AG10803 (cell line): ENCODE measurements around the gene SAMD4B.
A peak's percentile ranks its signal among the peaks of the same experiment; 100 is the strongest.

Source experiments
- DNase-seq: peaks from one replicate; pipeline ENCODE4 v3.0.0; 2010; ENCODE audit warnings: low read depth
- H3K4me3 ChIP-seq: 2 replicates; pipeline ENCODE4 v1.5.1; 2011; ENCODE audit warnings: mild to moderate bottlenecking, low read length, control low read depth
- TF ChIP-seq, protein P1 (sequence below): conservative IDR thresholded peaks from 2 replicates; pipeline ENCODE4 v1.5.1; 2011; ENCODE audit warnings: mild to moderate bottlenecking, low read length, control low read depth, inconsistent platforms

Gene SAMD4B, protein sequence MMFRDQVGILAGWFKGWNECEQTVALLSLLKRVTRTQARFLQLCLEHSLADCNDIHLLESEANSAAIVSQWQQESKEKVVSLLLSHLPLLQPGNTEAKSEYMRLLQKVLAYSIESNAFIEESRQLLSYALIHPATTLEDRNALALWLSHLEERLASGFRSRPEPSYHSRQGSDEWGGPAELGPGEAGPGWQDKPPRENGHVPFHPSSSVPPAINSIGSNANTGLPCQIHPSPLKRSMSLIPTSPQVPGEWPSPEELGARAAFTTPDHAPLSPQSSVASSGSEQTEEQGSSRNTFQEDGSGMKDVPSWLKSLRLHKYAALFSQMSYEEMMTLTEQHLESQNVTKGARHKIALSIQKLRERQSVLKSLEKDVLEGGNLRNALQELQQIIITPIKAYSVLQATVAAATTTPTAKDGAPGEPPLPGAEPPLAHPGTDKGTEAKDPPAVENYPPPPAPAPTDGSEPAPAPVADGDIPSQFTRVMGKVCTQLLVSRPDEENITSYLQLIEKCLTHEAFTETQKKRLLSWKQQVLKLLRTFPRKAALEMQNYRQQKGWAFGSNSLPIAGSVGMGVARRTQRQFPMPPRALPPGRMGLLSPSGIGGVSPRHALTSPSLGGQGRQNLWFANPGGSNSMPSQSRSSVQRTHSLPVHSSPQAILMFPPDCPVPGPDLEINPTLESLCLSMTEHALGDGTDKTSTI

DNA sequence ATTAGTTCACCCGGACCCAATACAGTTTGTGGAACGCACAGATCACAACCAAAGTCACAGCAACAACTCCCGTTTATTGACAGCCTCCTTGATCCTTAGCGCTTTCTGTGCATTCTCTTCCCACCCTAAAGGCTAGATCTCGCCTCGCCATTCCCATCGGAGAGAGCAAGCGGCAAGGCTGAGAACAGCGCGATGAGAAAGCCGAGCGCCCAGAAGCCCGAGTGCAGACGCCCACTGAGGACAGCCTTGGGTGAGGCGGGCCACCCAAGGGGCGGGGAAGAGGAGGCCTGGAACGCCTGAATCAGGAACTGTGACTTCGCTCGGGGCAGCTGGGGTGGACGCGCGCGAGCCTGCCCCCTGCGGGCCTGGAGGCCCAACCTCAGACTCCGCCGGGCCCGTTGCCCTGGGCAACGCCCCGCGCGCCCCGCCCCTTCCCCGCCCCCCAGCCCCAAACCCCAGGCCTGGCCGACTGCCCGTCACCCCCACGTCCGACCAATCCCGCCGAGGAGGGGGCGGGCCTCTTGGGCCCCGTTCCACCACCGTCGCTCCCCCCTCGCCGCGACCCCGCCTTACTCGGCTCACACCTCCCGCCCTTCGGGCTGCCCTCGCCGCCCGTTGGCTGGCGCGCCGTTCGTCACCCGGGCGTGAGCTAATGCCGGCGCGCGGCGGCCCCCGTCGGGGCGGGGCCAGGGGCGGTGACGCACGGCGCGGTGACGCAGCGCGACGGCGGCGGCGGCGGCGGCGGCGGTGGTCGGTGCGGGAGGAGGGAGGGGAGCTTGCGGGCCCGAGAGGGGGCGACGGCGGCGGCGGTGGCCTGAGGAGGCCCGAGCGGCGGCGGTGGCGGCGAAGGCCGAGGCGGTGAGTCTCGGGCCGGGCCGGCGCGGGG, at the start of gene SAMD4B:
Gene SAMD4B (plus strand): TSS at position 703 of the 886 bp plus-strand sequence. CDS start 14,473 bp downstream, outside the sequence.
- peak; percentile 98 for DNase-seq
- TF ChIP-seq, protein P1, sequence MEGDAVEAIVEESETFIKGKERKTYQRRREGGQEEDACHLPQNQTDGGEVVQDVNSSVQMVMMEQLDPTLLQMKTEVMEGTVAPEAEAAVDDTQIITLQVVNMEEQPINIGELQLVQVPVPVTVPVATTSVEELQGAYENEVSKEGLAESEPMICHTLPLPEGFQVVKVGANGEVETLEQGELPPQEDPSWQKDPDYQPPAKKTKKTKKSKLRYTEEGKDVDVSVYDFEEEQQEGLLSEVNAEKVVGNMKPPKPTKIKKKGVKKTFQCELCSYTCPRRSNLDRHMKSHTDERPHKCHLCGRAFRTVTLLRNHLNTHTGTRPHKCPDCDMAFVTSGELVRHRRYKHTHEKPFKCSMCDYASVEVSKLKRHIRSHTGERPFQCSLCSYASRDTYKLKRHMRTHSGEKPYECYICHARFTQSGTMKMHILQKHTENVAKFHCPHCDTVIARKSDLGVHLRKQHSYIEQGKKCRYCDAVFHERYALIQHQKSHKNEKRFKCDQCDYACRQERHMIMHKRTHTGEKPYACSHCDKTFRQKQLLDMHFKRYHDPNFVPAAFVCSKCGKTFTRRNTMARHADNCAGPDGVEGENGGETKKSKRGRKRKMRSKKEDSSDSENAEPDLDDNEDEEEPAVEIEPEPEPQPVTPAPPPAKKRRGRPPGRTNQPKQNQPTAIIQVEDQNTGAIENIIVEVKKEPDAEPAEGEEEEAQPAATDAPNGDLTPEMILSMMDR, result peak; percentile 59
- H3K4me3 ChIP-seq, result peak within 1 kb of the TSS; percentile 99

DNA sequence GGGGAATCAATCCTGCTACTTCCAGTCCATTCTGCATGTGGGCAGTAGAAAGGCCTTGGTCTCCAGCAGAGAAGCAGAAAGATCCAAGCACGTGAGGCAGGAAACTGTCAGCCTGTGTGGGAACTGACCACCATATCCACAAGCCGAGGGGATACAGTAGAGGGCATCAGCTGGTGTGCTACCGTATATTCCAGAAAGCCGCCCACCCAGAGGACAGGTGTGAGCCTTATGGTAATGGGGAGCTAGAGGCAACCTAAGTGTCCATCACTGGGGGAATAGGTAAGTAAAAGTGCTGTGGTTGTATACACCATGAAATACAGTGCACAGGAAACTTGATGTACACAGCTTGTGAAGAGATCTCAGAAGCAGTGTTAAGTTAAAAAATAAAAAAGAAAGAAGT, 48.8 kb upstream of the SAMD4B start:
- TF ChIP-seq, protein P1, result no peak
- DNase-seq, result no peak
- no peak overlapping the region for H3K4me3 ChIP-seq

DNA sequence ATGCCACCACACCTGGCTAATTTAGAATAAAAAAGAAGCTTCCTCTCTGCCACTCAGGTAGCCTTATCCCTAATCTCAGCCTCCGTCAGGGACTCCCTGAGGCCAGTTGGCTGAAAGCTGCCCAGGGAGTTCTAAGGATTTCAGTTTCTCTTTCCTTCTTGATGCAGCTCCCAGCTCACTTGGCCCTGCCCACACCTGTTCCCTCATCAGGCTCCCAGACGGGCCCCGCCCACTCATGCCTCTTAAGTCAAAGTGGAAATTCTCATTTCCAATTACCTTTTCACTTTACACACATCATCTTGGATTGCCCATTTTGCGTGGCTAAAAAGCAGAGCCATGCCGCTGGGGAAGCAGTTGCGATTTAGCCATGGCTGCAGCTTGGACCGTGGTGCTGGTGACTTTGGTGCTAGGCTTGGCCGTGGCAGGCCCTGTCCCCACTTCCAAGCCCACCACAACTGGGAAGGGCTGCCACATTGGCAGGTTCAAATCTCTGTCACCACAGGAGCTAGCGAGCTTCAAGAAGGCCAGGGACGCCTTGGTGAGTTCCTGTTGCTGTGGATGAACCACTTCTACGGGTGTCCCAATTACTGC, 46.1 kb upstream of the SAMD4B start, which contains the start of gene IFNL1:
Gene IFNL1 (plus strand): TSS at position 353 of the 591 bp plus-strand sequence. CDS start 15 bp downstream, at position 368.
- no peak within 1 kb of the TSS for H3K4me3 ChIP-seq
- TF ChIP-seq, protein P1, result no peak
- no peak for DNase-seq

DNA sequence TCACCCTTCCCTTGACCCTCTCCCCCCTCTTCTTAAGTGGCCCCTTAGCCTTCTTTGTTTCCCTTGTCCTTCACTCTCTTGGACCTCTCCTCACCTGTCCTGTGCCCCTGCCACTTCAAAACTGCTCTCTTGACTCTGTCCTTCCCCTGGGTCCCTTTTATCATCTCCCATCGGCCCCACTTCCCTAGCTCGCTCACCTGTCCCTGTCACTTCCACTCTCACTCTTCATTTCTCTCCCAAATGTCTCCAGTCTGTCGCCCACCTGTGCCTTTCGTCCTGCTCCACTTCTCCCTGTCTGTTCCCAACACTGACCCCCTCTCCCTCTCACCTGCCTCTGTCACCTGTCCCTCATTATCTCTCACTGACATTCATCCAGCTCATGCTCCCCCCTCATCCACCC, 45.3 kb upstream of the SAMD4B start:
- no peak for DNase-seq
- TF ChIP-seq, protein P1, result no peak
- no peak overlapping the region for H3K4me3 ChIP-seq

DNA sequence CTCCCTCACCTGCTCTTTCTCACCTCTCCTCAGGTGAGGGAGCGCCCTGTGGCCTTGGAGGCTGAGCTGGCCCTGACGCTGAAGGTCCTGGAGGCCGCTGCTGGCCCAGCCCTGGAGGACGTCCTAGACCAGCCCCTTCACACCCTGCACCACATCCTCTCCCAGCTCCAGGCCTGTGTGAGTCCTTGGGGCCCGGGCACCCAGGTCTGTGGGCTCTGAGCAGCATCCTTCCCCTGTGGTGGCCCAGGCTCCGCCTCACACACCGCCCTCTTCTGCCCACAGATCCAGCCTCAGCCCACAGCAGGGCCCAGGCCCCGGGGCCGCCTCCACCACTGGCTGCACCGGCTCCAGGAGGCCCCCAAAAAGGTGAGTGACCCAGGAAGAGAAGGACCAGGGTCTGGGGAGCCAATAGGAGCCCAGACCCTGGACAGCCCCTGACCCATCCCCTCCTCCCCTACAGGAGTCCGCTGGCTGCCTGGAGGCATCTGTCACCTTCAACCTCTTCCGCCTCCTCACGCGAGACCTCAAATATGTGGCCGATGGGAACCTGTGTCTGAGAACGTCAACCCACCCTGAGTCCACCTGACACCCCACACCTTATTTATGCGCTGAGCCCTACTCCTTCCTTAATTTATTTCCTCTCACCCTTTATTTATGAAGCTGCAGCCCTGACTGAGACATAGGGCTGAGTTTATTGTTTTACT, 44.1 kb upstream of the SAMD4B start:
- DNase-seq, result no peak
- H3K4me3 ChIP-seq, result no peak overlapping the region
- TF ChIP-seq, protein P1, result no peak

DNA sequence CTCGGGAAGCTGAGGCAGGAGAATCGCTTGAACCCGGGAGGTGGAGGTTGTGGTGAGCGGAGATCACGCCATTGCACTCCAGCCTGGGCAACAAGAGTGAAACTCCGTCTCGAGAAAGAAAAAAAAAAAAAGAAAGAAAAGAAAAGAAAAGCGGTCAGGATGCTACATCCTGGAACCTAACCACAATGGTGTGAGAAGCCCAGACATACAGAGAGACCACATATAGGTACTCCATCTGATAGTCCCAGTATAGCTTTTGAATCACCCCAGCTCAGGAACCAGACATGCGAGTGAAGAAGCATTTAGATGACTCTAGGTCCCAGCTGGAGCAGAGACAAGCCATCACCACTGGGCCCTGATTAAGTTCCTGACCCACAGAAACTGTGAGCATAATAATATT, 42.8 kb upstream of the SAMD4B start:
- TF ChIP-seq, protein P1, result no peak
- no peak for DNase-seq
- H3K4me3 ChIP-seq, result no peak overlapping the region
